ENCODE data around the gene STX18. TPM values are rescaled to one million over a fixed set of nuclear protein-coding genes. Genes with fewer than 3 reads are reported as not detected.
"Not testable (repeated sequence)": the region's sequence is repeated elsewhere in the genome, so short reads cannot be mapped to it uniquely, and the experiment has no call there.

The STX18 gene
- total RNA-seq, 6 experiments from 2014 or later, result 11.7 to 18.4 (median 15.8) TPM

DNA sequence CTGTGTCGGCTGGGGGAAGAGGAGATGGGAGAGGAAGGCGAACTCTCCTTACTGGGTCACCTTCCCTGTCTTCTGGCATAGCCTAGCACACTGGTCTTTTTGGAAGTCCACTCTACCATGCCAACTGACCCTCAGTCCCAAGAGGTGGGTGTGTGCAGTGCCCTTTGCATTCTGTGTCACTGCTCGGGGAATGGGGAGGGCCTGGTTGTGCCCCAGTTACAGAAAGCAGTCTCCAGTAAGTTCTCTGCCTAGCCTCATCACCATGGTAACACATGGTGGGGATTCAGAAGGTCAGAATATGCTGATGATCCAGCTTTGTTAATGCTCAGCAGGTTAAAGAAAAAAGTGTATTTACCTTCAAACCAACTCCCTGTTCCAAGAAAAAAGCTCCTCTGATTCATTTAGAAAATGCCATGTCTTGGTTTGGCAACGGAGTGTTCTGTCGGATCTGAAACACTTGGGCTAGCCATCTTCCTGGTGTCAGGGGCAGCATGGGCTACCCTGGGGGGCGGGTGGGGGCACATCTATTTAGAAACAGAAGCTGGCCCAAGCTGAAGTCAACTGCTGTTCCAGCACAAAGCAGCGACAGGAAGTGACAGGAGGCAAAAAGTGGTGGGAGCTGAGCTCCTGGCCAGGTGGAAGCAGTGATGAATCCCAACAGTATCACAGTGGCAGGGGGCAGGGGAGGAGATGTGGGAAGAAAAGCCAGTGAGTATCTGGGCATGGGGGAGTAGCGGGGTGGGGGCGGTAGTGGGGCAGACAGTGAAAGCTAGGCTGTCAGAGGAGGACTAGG, 117.9 kb downstream of the STX18 start:
- 85% methylated on average over 7 of the region's 9 CpGs for WGBS (ENCODE audit: insufficient coverage, low coverage, low lambda C conversion rate, missing lambda C conversion rate)
- H3K36me3 ChIP-seq, result peaks cover 0 to 31% (median 15%) of the 10 kb centered on the region in 4 donors
- no peaks in the 10 kb centered on the region for H3K27me3 ChIP-seq
- DNase-seq (peak in 1 of 3 donors; percentile 49), ATAC-seq (peak; percentile 50 to 87 (median 83))
- H3K27ac ChIP-seq, result peak overlapping the region in 1 of 3 donors; percentile 34
- TF ChIP-seq, protein P1, sequence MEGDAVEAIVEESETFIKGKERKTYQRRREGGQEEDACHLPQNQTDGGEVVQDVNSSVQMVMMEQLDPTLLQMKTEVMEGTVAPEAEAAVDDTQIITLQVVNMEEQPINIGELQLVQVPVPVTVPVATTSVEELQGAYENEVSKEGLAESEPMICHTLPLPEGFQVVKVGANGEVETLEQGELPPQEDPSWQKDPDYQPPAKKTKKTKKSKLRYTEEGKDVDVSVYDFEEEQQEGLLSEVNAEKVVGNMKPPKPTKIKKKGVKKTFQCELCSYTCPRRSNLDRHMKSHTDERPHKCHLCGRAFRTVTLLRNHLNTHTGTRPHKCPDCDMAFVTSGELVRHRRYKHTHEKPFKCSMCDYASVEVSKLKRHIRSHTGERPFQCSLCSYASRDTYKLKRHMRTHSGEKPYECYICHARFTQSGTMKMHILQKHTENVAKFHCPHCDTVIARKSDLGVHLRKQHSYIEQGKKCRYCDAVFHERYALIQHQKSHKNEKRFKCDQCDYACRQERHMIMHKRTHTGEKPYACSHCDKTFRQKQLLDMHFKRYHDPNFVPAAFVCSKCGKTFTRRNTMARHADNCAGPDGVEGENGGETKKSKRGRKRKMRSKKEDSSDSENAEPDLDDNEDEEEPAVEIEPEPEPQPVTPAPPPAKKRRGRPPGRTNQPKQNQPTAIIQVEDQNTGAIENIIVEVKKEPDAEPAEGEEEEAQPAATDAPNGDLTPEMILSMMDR (IDR thresholded peaks at IDR 0.05), result no peak
- TF ChIP-seq POLR2A (IDR thresholded peaks at IDR 0.05), result no peak
- H3K4me1 ChIP-seq, result peaks cover 0 to 26% (median 0%) of the 10 kb centered on the region in 4 donors
- intact Hi-C loops (cut with DNase I), result no loop called here
- H3K4me3 ChIP-seq, result no peak overlapping the region
- H3K9me3 ChIP-seq, result no peaks in the 10 kb centered on the region

DNA sequence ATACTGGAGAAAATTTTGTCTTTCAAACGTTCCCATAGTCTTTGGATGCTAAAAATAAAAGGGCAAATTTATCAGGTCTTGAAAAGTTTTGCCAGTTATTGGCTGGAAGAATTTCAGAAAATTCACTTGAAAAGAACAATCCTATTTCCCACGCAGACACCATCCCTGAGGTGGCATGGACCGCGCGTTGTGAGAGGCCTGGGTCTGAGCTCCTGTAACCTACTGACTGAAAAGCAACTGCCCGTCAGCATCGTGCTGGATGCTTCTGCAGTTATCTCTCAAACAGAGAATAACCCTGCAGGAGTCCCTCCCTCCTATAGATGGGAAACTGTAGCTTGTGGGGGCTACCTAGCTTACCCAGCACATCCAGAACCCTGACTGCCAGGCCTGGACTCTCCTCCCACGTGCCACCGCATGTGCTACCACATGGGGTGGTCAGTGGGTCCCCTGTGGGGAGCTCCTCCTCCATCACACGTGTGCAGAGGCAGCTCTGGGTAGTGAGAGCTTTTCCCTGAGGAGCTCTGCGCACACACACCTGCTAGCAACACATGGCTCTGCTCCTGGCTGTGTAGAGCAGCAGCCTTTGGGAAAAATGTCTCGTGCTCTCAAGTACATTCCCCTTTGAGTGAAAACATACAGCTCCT, 118.9 kb downstream of the STX18 start:
- DNase-seq (peak in 1 of 3 donors; percentile 28), ATAC-seq (peak; percentile 16 to 66 (median 45))
- peaks cover 0 to 26% (median 0%) of the 10 kb centered on the region in 4 donors for H3K4me1 ChIP-seq
- H3K9me3 ChIP-seq, result no peaks in the 10 kb centered on the region
- H3K27ac ChIP-seq, result peak overlapping the region in 1 of 3 donors; percentile 34
- H3K4me3 ChIP-seq, result no peak overlapping the region
- WGBS (ENCODE audit: insufficient coverage, low coverage, low lambda C conversion rate, missing lambda C conversion rate), result 78% methylated on average over 6 of the region's 12 CpGs
- H3K27me3 ChIP-seq, result no peaks in the 10 kb centered on the region
- intact Hi-C loops (cut with DNase I), result no loop called here
- H3K36me3 ChIP-seq, result peaks cover 0 to 27% (median 12%) of the 10 kb centered on the region in 4 donors
- TF ChIP-seq, protein P1 (IDR thresholded peaks at IDR 0.05), result no peak
- no peak for TF ChIP-seq POLR2A (IDR thresholded peaks at IDR 0.05)

DNA sequence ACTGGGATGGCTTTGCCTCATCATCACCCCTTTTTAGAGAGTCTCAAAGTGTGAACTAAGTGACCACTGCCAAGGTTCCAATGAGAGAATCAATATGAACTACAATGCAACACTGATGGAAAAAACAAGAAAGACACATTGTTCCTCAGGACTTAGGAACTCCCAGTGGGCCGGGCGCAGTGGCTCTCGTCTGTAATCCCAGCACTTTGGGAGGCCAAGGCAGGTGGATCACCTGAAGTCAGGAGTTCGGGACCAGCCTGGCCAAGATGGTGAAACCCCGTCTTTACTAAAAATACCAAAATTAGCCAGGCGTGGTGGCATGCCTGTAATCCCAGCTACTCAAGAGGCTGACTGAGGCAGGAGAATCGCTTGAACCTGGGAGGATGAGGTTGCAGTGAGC, 119.7 kb downstream of the STX18 start:
- H3K27me3 ChIP-seq; ATAC-seq; intact Hi-C loops (cut with DNase I); H3K27ac ChIP-seq; H3K9me3 ChIP-seq; H3K4me3 ChIP-seq: not testable (repeated sequence)
- Histone ChIP-seq H3K4me1 (peaks cover 0 to 26% (median 0%) of the 10 kb centered on the region in 4 donors), H3K36me3 (peaks cover 0 to 27% (median 12%) of the 10 kb centered on the region in 4 donors)
- WGBS (ENCODE audit: insufficient coverage, low coverage, low lambda C conversion rate, missing lambda C conversion rate), result 84% methylated on average over 4 of the region's 7 CpGs
- peak in 1 of 3 donors; percentile 14 for DNase-seq

DNA sequence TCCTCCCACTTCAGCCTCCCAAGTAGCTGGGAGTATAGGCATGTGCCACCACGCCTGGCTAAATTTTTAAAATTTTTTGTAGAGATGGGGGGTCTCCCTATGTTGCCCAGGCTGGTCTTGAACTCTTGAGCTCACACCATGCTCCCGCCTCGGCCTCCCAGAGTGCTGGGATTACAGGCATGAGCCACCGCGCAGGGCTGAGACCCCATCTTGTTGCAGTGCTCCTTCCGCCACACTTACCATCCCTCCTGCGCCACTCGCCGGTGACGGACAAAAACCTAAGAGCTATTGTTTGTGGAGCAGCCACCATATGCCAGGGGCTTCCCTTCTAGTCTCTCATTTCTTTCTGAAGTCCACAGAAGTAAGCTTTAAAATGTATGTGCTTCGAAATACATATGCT, 120.5 kb downstream of the STX18 start:
- peak in 1 of 3 donors; percentile 23 for DNase-seq
- no peak overlapping the region for H3K4me3 ChIP-seq
- H3K4me1 ChIP-seq, result peaks cover 0 to 26% (median 0%) of the 10 kb centered on the region in 4 donors
- no peak for TF ChIP-seq POLR2A (IDR thresholded peaks at IDR 0.05)
- TF ChIP-seq, protein P1 (IDR thresholded peaks at IDR 0.05), result no peak
- H3K36me3 ChIP-seq, result peaks cover 0 to 27% (median 12%) of the 10 kb centered on the region in 4 donors
- no peaks in the 10 kb centered on the region for H3K9me3 ChIP-seq
- intact Hi-C loops (cut with DNase I), result no loop called here
- ATAC-seq, result no peak
- WGBS (ENCODE audit: insufficient coverage, low coverage, low lambda C conversion rate, missing lambda C conversion rate), result 99% methylated on average over 11 of the region's 11 CpGs
- no peak overlapping the region for H3K27ac ChIP-seq
- no peaks in the 10 kb centered on the region for H3K27me3 ChIP-seq

DNA sequence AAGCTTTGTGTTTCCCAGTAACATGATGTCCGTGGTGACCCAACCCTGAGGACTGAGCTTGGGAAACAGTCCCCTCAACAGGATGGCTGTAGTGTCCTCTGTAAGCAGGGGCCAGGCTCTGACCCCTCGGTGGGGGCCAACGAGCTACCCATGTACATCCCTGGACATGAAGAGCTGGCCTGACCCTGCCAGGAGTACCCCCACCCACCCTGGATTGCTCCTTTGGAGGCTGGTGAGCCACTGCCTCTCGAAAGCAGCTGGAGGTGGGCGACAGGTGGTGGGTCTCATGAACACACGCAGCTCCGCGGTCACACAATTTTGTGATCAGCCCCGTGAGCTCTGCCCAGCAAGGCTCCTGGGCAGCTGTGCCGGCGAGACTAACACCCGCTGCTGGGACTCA, 121.4 kb downstream of the STX18 start:
- no CpG with 5 or more reads among the region's 12 CpGs for WGBS (ENCODE audit: insufficient coverage, low coverage, low lambda C conversion rate, missing lambda C conversion rate)
- H3K9me3 ChIP-seq, result no peaks in the 10 kb centered on the region
- DNase-seq (peak in 1 of 3 donors; percentile 33), ATAC-seq (no peak)
- TF ChIP-seq, protein P1 (IDR thresholded peaks at IDR 0.05), result no peak
- TF ChIP-seq POLR2A (IDR thresholded peaks at IDR 0.05), result no peak
- intact Hi-C loops (cut with DNase I), result no loop called here
- H3K4me3 ChIP-seq, result no peak overlapping the region
- H3K4me1 ChIP-seq, result peaks cover 0 to 26% (median 0%) of the 10 kb centered on the region in 4 donors
- peaks cover 0 to 27% (median 12%) of the 10 kb centered on the region in 4 donors for H3K36me3 ChIP-seq
- H3K27me3 ChIP-seq, result no peaks in the 10 kb centered on the region
- H3K27ac ChIP-seq, result no peak overlapping the region

Measured in right lobe of liver (tissue), 6 donors.